B cell (primary cell): ENCODE results near the gene NIBAN1. TPM values are rescaled to one million over a fixed set of nuclear protein-coding genes. Genes with fewer than 3 reads are reported as not detected.

Source experiments
- ATAC-seq: fragments of 200-7000 bp; cut with Tn5 transposase; one replicate; pipeline ENCODE4 v1.10.0; 2021; ENCODE audit warnings: low read depth, mild to moderate bottlenecking, moderate number of reproducible peaks, moderate library complexity
- CTCF ChIA-PET: fragments of 350-600 bp; sonication (Branson Sonifier 250); formaldehyde crosslinking; loops from one replicate; lab custom pipeline; 2021; ENCODE audit warnings: antibody characterized with exemption, inconsistent platforms; lab: Charles Lee
- POLR2A ChIA-PET: fragments of 350-600 bp; sonication (Branson Sonifier 250); formaldehyde crosslinking; loops from one replicate; lab custom pipeline; 2021; ENCODE audit warnings: antibody characterized with exemption; lab: Charles Lee
- DNase-seq: peaks from one replicate; pipeline ENCODE4 v3.0.0; 2013
- H2AFZ ChIP-seq: 2 replicates; pipeline ENCODE4 v1.6.1; 2012; ENCODE audit warnings: mild to moderate bottlenecking, low read depth, low read length; ENCODE audit not compliant: insufficient read depth, poor library complexity, severe bottlenecking
- H3K27ac ChIP-seq, 2 donors: 1 replicate in 1 of 2; 2 replicates in 1 of 2; pipeline ENCODE4 v1.5.1; 2012 to 2013; ENCODE audit warnings: low read length in 2 of 2, mild to moderate bottlenecking in 2 of 2, moderate library complexity in 1 of 2
- H3K27me3 ChIP-seq, 4 experiments: fragments of 200-600 bp in 1 of 4; sonication (generic) in 1 of 4; replicated peaks in 1 of 4; 1 replicate in 2 of 4; 2 replicates in 2 of 4; pipeline versions ENCODE4 v1.6.1 to v1.7.0; 2013 to 2016; ENCODE audit warnings: low read length in 3 of 4, mild to moderate bottlenecking in 2 of 4, mixed read lengths in 1 of 4, moderate library complexity in 1 of 4; ENCODE audit not compliant: insufficient read depth in 4 of 4, control insufficient read depth in 3 of 4; ENCODE audit errors: control extremely low read depth in 1 of 4
- H3K36me3 ChIP-seq, 2 experiments: replicated peaks in 1 of 2; 1 replicate in 1 of 2; 2 replicates in 1 of 2; pipeline versions ENCODE4 v1.6.1 to v1.7.1; 2013; ENCODE audit warnings: low read length in 1 of 2; ENCODE audit not compliant: insufficient read depth in 2 of 2, control insufficient read depth in 1 of 2; ENCODE audit errors: control extremely low read depth in 1 of 2, extremely low read depth in 1 of 2
- H3K4me1 ChIP-seq, 2 donors: fragments of 200-600 bp in 1 of 2; sonication (generic) in 1 of 2; 1 replicate in 1 of 2; 2 replicates in 1 of 2; pipeline versions ENCODE4 v1.5.1 to v1.6.1; 2013 to 2017; ENCODE audit warnings: low read length in 2 of 2; ENCODE audit not compliant: control insufficient read depth in 2 of 2, insufficient read depth in 2 of 2
- H3K4me2 ChIP-seq: replicated peaks from 2 replicates; pipeline ENCODE3; 2012; ENCODE audit warnings: mild to moderate bottlenecking, low read depth, low read length; ENCODE audit not compliant: poor library complexity, severe bottlenecking
- H3K4me3 ChIP-seq, 5 experiments: fragments of 200-600 bp in 1 of 5; sonication (generic) in 1 of 5; 1 replicate in 3 of 5; 2 replicates in 2 of 5; pipeline versions ENCODE4 v1.5.1 to v1.7.0; 2011 to 2016; ENCODE audit warnings: low read length in 4 of 5, mild to moderate bottlenecking in 4 of 5, low read depth in 2 of 5, control low read depth in 1 of 5, moderate library complexity in 1 of 5; ENCODE audit not compliant: insufficient read depth in 1 of 5; ENCODE audit errors: control extremely low read depth in 1 of 5, extremely low read depth in 1 of 5
- H3K79me2 ChIP-seq: fragments of 200-600 bp; sonication (generic); one replicate; pipeline ENCODE4 v1.6.0; 2016; ENCODE audit warnings: low read length; ENCODE audit not compliant: control insufficient read depth, insufficient read depth
- H3K9ac ChIP-seq: fragments of 200-600 bp; sonication (generic); 2 replicates; pipeline ENCODE4 v1.6.1; 2017; ENCODE audit warnings: mild to moderate bottlenecking, low read length, moderate library complexity
- H3K9me3 ChIP-seq, 3 donors: one replicate each; pipeline versions ENCODE4 v1.6.1 to v1.7.1; 2013; ENCODE audit warnings: low read length in 2 of 3; ENCODE audit not compliant: control insufficient read depth in 2 of 3, insufficient read depth in 1 of 3; ENCODE audit errors: control extremely low read depth in 1 of 3
- H4K20me1 ChIP-seq: 2 replicates; pipeline ENCODE4 v1.6.0; 2012; ENCODE audit warnings: mild to moderate bottlenecking, low read length; ENCODE audit not compliant: insufficient read depth, control insufficient read depth, poor library complexity, severe bottlenecking
- H3K27ac Mint-ChIP-seq: one replicate; pipeline ENCODE4 v1.8.0; 2021; ENCODE audit warnings: mixed read lengths
- H3K27me3 Mint-ChIP-seq: one replicate; pipeline ENCODE4 v1.8.0; 2021; ENCODE audit warnings: mixed read lengths
- H3K4me1 Mint-ChIP-seq: one replicate; pipeline ENCODE4 v1.8.0; 2021; ENCODE audit warnings: mixed read lengths
- H3K4me3 Mint-ChIP-seq: one replicate; pipeline ENCODE4 v1.8.0; 2021; ENCODE audit warnings: mixed read lengths
- H3K9me3 Mint-ChIP-seq: one replicate; pipeline ENCODE4 v1.8.0; 2022; ENCODE audit warnings: mixed read lengths; ENCODE audit not compliant: insufficient read depth
- CTCF ChIP-seq: fragments of 200-600 bp; IDR thresholded peaks from one replicate; pipeline ENCODE4 v1.8.0; 2022; ENCODE audit warnings: antibody characterized with exemption, mild to moderate bottlenecking
- EZH2 ChIP-seq: IDR thresholded peaks from 2 replicates; pipeline ENCODE4 v1.6.1; 2012; ENCODE audit warnings: borderline replicate concordance, low read depth, mild to moderate bottlenecking, moderate library complexity, low read length; ENCODE audit not compliant: insufficient read depth, poor library complexity, severe bottlenecking
- WGBS: methylation state at CpG from one replicate; pipeline ENCODE4 v1.1.5; 2013; ENCODE audit warnings: missing lambda C conversion rate; ENCODE audit not compliant: insufficient coverage; 5-methylcytosine and 5-hydroxymethylcytosine counted together
- intact Hi-C: fragments of 100-400 bp; cut with micrococcal nuclease; formaldehyde crosslinking; loops from one replicate; pipeline ENCODE4 v1.10.0; 2022
- polyA plus RNA-seq: library from polyadenylated mRNA; depleted of rRNA; stranded (reverse); fragments of >200 nt; gene quantifications from 2 replicates; pipeline ENCODE4 v1.2.3, GENCODE V29; 2012
- small RNA-seq: library from RNA; depleted of rRNA; stranded (forward); fragments of <200 nt; gene quantifications from one replicate; pipeline ENCODE3, GENCODE V24; 2012; ENCODE audit warnings: low replicate concordance, low read depth; ENCODE audit not compliant: insufficient read length
- total RNA-seq, 2 donors: library from RNA; stranded (reverse); fragments of 120-200 nt in 1 of 2; gene quantifications; 1 replicate in 1 of 2; 2 replicates in 1 of 2; pipeline versions ENCODE4 v1.2.3 to v1.2.4, GENCODE V29; 2013 to 2022

The NIBAN1 gene
- total and polyA plus RNA-seq, 2 donors (not counting 1 experiment from before 2014, with no cell fraction given), result 1.2 to 13.2 TPM

- Histone ChIP-seq H3K4me3 (no peak overlapping the region), H3K9ac (no peak overlapping the region), H3K4me1 (no peaks in the 10 kb centered on the region), H3K9me3 (peaks cover 0 to 4% (median 0%) of the 10 kb centered on the region in 3 donors), H4K20me1 (no peaks in the 10 kb centered on the region), H2AFZ (no peak overlapping the region), H3K4me2 (no peak overlapping the region), H3K79me2 (no peaks in the 10 kb centered on the region), H3K27me3 (no peaks in the 10 kb centered on the region), H3K27ac (no peak overlapping the region), H3K36me3 (no peaks in the 10 kb centered on the region)
- DNase-seq (no peak), ATAC-seq (no peak)
- Mint-ChIP-seq H3K9me3 (peaks cover 5% of the 10 kb centered on the region), H3K4me3 (no peak overlapping the region), H3K27me3 (no peaks in the 10 kb centered on the region), H3K4me1 (no peaks in the 10 kb centered on the region), H3K27ac (no peak overlapping the region)
- TF ChIP-seq EZH2 (no peak), CTCF (no peak)
- CTCF ChIA-PET, result no interaction called here
- 100% methylated on average over 1 of the region's 3 CpGs for WGBS
- intact Hi-C loops, result no loop called here
- POLR2A ChIA-PET, result no interaction called here
Observed at GRCh38 chr1:184929711-184930202, 44.6 kb downstream of the NIBAN1 start.

DNA sequence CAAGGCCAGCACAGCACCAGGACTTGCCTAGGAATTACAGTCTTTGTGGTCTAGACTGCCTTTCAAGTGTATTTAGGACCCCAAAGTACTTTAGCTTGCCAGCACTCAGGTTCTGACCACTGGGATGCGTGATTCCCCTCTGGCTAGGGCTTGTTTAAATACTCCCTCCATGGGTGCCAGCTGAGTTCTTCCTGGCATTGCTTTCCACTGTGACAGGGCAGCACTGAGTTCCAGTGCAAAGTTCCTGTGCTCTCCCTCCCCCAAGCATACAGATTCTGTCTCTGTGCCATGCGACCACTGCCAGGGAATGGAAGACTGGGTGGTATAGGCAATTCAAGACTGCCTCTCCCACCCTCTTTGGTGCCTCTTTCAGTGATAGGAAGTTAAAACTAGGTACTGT, 45.9 kb downstream of the NIBAN1 start:
- no peak for DNase-seq
- H3K9ac ChIP-seq, result no peak overlapping the region
- Mint-ChIP-seq H3K9me3 (peaks cover 5% of the 10 kb centered on the region), H3K4me1 (no peaks in the 10 kb centered on the region), H3K27me3 (no peaks in the 10 kb centered on the region), H3K27ac (no peak overlapping the region), H3K4me3 (no peak overlapping the region)
- WGBS, result 100% methylated on average over 1 of the region's 2 CpGs
- peaks cover 0 to 4% (median 0%) of the 10 kb centered on the region in 3 donors for H3K9me3 ChIP-seq
- H4K20me1 ChIP-seq, result no peaks in the 10 kb centered on the region
- TF ChIP-seq CTCF (no peak), EZH2 (no peak)
- CTCF ChIA-PET, result no interaction called here
- H3K79me2 ChIP-seq, result no peaks in the 10 kb centered on the region
- H3K4me3 ChIP-seq, result no peak overlapping the region
- intact Hi-C loops, result no loop called here
- H3K4me1 ChIP-seq, result no peaks in the 10 kb centered on the region
- H2AFZ ChIP-seq, result no peak overlapping the region
- no peaks in the 10 kb centered on the region for H3K36me3 ChIP-seq
- POLR2A ChIA-PET, result no interaction called here
- ATAC-seq, result no peak
- H3K27ac ChIP-seq, result no peak overlapping the region
- H3K27me3 ChIP-seq, result no peaks in the 10 kb centered on the region
- H3K4me2 ChIP-seq, result no peak overlapping the region

Small RNAs within 50 kb of the gene (small RNA-seq; reads per million reads assigned to genes)
- gene RNA5SP72, result not detected

Other genes with a start within 250 kb of the NIBAN1 start
- 20.9 and 23.1 TPM in 2 replicates for gene EDEM3, start 219.7 kb downstream of the NIBAN1 start, total RNA-seq
- 4.3 and 6.2 TPM in 2 replicates for gene EDEM3, start 219.7 kb downstream of the NIBAN1 start, polyA plus RNA-seq
- gene RNF2, start 71.0 kb upstream of the NIBAN1 start, total RNA-seq, result 24.2 and 29.5 TPM in 2 replicates
- gene RNF2, start 71.0 kb upstream of the NIBAN1 start, polyA plus RNA-seq, result 10.1 and 13.9 TPM in 2 replicates
- 27.5 and 33.2 TPM in 2 replicates for gene TRMT1L, start 182.4 kb upstream of the NIBAN1 start, total RNA-seq
- 9.9 and 13.6 TPM in 2 replicates for gene TRMT1L, start 182.4 kb upstream of the NIBAN1 start, polyA plus RNA-seq
- gene SWT1, start 182.7 kb upstream of the NIBAN1 start, total RNA-seq, result 8.5 and 9.2 TPM in 2 replicates
- gene SWT1, start 182.7 kb upstream of the NIBAN1 start, polyA plus RNA-seq, result 2.1 and 3.1 TPM in 2 replicates